Upper lobe of left lung (tissue), 4 donors: ENCODE measurements around the gene DFFB.

Experiments
- EP300 ChIP-seq, 4 donors: sonication (generic); formaldehyde crosslinking; IDR thresholded peaks; one replicate each; pipeline ENCODE4 v1.5.1; 2017; ENCODE audit warnings: antibody characterized with exemption in 4 of 4, control low read depth in 2 of 4
- POLR2A ChIP-seq, 4 donors: fragments of 450-650 bp; IDR thresholded peaks; one replicate each; pipeline ENCODE4 v1.5.1; 2016 to 2017; ENCODE audit warnings: antibody characterized with exemption in 4 of 4, mild to moderate bottlenecking in 2 of 4
- POLR2AphosphoS5 ChIP-seq, 2 donors: sonication (generic); formaldehyde crosslinking; IDR thresholded peaks; one replicate each; pipeline ENCODE4 v1.5.1; 2017; ENCODE audit warnings: antibody characterized with exemption in 2 of 2
- TF ChIP-seq, protein P1 (sequence below), 6 experiments: fragments of 450-650 bp in 4 of 6; fragments of 200-600 bp in 2 of 6; sonication (generic) in 2 of 6; IDR thresholded peaks; one replicate each; pipeline ENCODE4 v1.5.1; 2016 to 2019; ENCODE audit warnings: antibody characterized with exemption in 6 of 6

DNA sequence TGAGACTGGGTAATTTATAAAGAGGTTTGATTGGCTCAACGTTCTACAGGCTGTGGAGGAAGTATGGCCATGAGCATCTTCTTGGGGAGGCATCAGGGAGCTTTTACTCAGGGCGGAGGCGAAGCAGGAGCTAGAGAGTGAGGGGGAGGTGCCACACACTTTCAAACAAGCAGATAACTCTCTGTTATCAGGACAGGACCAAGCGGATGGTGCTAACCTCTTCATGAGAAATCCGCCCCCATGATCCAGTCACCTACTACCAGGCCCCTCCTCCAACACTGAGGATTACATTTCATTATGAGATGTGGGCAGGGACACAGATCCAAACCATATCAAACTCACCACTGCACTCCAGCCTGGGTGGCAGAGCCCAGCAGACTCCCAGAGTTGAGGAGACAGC lies 49.5 kb upstream of the DFFB start:
- TF ChIP-seq, protein P1, sequence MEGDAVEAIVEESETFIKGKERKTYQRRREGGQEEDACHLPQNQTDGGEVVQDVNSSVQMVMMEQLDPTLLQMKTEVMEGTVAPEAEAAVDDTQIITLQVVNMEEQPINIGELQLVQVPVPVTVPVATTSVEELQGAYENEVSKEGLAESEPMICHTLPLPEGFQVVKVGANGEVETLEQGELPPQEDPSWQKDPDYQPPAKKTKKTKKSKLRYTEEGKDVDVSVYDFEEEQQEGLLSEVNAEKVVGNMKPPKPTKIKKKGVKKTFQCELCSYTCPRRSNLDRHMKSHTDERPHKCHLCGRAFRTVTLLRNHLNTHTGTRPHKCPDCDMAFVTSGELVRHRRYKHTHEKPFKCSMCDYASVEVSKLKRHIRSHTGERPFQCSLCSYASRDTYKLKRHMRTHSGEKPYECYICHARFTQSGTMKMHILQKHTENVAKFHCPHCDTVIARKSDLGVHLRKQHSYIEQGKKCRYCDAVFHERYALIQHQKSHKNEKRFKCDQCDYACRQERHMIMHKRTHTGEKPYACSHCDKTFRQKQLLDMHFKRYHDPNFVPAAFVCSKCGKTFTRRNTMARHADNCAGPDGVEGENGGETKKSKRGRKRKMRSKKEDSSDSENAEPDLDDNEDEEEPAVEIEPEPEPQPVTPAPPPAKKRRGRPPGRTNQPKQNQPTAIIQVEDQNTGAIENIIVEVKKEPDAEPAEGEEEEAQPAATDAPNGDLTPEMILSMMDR (IDR thresholded peaks at IDR 0.05) = no peak
- TF ChIP-seq EP300 (IDR thresholded peaks at IDR 0.05) (no peak), POLR2A (IDR thresholded peaks at IDR 0.05) (no peak), POLR2AphosphoS5 (IDR thresholded peaks at IDR 0.05) (no peak)
